Measurements from ENCODE around the gene SH3BGRL2. TPM values are rescaled to one million over a fixed set of nuclear protein-coding genes. Genes with fewer than 3 reads are reported as not detected.

Gene SH3BGRL2
- total and polyA plus RNA-seq, 2 experiments from 2014 or later = 8.4 to 24.5 TPM

GRCh38 chr6:79602859-79603258 is 28.3 kb upstream of the SH3BGRL2 start:
- Histone ChIP-seq H3K4me2 (no peak overlapping the region), H3K4me1 (ENCODE audit: insufficient read depth) (no peaks in the 10 kb centered on the region), H4K20me1 (replicated peaks; ENCODE audit: insufficient read depth) (no peaks in the 10 kb centered on the region), H3F3A (replicated peaks; ENCODE audit: low read depth) (no peaks in the 10 kb centered on the region), H3K27me3 (ENCODE audit: insufficient read depth) (no peaks in the 10 kb centered on the region), H3K9me2 (ENCODE audit: insufficient read depth) (no peaks in the 10 kb centered on the region), H2AFZ (no peak overlapping the region), H3K27ac (ENCODE audit: low read depth) (no peak overlapping the region), H3K36me3 (ENCODE audit: insufficient read depth) (no peaks in the 10 kb centered on the region), H3K4me3 (no peak overlapping the region), H3K79me2 (replicated peaks; ENCODE audit: insufficient read depth) (no peaks in the 10 kb centered on the region)
- no peak for TF ChIP-seq EZH2 (IDR thresholded peaks at IDR 0.05; ENCODE audit: low read depth, unreplicated experiment)
- TF ChIP-seq POLR2AphosphoS5 (IDR thresholded peaks at IDR 0.05; ENCODE audit: low read depth) = no peak
- TF ChIP-seq ETS1 (IDR thresholded peaks at IDR 0.05) = no peak
- TF ChIP-seq CREB1 (CRISPR knock-in tag; IDR thresholded peaks at IDR 0.05; ENCODE audit: low read depth) = no peak
- TF ChIP-seq JUNB (IDR thresholded peaks at IDR 0.05; ENCODE audit: unreplicated experiment) = no peak
- TF ChIP-seq NANOG (IDR thresholded peaks at IDR 0.05; ENCODE audit: borderline replicate concordance) = no peak
- TF ChIP-seq EZH2phosphoT487 (IDR thresholded peaks at IDR 0.05; ENCODE audit: unreplicated experiment) = no peak
- no peak for TF ChIP-seq ZNF114 (CRISPR knock-in tag; IDR thresholded peaks at IDR 0.05)
- TF ChIP-seq ZNF331 (CRISPR knock-in tag; IDR thresholded peaks at IDR 0.05; ENCODE audit: low read depth) = no peak
- no peak for TF ChIP-seq STAT1 (IDR thresholded peaks at IDR 0.05; ENCODE audit: unreplicated experiment)
- TF ChIP-seq, protein P1, sequence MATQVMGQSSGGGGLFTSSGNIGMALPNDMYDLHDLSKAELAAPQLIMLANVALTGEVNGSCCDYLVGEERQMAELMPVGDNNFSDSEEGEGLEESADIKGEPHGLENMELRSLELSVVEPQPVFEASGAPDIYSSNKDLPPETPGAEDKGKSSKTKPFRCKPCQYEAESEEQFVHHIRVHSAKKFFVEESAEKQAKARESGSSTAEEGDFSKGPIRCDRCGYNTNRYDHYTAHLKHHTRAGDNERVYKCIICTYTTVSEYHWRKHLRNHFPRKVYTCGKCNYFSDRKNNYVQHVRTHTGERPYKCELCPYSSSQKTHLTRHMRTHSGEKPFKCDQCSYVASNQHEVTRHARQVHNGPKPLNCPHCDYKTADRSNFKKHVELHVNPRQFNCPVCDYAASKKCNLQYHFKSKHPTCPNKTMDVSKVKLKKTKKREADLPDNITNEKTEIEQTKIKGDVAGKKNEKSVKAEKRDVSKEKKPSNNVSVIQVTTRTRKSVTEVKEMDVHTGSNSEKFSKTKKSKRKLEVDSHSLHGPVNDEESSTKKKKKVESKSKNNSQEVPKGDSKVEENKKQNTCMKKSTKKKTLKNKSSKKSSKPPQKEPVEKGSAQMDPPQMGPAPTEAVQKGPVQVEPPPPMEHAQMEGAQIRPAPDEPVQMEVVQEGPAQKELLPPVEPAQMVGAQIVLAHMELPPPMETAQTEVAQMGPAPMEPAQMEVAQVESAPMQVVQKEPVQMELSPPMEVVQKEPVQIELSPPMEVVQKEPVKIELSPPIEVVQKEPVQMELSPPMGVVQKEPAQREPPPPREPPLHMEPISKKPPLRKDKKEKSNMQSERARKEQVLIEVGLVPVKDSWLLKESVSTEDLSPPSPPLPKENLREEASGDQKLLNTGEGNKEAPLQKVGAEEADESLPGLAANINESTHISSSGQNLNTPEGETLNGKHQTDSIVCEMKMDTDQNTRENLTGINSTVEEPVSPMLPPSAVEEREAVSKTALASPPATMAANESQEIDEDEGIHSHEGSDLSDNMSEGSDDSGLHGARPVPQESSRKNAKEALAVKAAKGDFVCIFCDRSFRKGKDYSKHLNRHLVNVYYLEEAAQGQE (IDR thresholded peaks at IDR 0.05; ENCODE audit: unreplicated experiment) = no peak
- TF ChIP-seq, protein P2, sequence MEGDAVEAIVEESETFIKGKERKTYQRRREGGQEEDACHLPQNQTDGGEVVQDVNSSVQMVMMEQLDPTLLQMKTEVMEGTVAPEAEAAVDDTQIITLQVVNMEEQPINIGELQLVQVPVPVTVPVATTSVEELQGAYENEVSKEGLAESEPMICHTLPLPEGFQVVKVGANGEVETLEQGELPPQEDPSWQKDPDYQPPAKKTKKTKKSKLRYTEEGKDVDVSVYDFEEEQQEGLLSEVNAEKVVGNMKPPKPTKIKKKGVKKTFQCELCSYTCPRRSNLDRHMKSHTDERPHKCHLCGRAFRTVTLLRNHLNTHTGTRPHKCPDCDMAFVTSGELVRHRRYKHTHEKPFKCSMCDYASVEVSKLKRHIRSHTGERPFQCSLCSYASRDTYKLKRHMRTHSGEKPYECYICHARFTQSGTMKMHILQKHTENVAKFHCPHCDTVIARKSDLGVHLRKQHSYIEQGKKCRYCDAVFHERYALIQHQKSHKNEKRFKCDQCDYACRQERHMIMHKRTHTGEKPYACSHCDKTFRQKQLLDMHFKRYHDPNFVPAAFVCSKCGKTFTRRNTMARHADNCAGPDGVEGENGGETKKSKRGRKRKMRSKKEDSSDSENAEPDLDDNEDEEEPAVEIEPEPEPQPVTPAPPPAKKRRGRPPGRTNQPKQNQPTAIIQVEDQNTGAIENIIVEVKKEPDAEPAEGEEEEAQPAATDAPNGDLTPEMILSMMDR (conservative IDR thresholded peaks at IDR 0.05; ENCODE audit: low read depth in 2 of 2) = no peak
- Mint-ChIP-seq H3K27me3 (ENCODE audit: insufficient read depth, low read depth, poor library complexity) (no peaks in the 10 kb centered on the region), H3K4me3 (no peak overlapping the region), H3K9me3 (no peaks in the 10 kb centered on the region; the same call in 2 of the 3 replicates), H3K36me3 (ENCODE audit: low read depth) (no peaks in the 10 kb centered on the region), H3K4me1 (no peaks in the 10 kb centered on the region), H3K27ac (no peak overlapping the region)
- ATAC-seq = no peak
- DNase-seq (ENCODE audit: low spot score) = no peak
